ENCODE data around the gene TEAD1. TPM values are rescaled to one million over a fixed set of nuclear protein-coding genes. Genes with fewer than 3 reads are reported as not detected.

Gene TEAD1
- polyA plus RNA-seq, 2 of the 4 experiments (the other 2 are of a cell fraction), result 111 to 112 TPM

DNA sequence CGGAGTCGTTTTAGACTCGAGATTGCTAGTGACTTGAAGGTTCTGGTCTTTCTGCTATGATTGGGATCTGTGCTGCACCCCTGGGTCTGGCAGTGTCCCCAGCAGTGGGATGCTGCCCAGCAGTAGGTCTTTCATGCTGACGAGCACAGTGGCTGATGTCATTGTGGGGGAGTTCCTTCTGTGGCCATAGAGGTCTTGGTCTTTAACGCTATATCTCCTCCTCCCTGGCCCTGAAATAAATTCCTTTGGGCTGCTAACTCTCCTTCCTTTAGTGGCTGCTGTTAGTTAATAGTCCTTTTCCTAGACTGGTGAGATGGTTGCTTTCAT lies 136.3 kb downstream of the TEAD1 start (continued):
- TF ChIP-seq, protein P1, sequence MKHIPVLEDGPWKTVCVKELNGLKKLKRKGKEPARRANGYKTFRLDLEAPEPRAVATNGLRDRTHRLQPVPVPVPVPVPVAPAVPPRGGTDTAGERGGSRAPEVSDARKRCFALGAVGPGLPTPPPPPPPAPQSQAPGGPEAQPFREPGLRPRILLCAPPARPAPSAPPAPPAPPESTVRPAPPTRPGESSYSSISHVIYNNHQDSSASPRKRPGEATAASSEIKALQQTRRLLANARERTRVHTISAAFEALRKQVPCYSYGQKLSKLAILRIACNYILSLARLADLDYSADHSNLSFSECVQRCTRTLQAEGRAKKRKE (CRISPR knock-in tag; IDR thresholded peaks at IDR 0.05; ENCODE audit: low read depth), result no peak
- TF ChIP-seq RNF2 (IDR thresholded peaks at IDR 0.05; ENCODE audit: borderline replicate concordance, low read depth) (no peak), KDM5A (IDR thresholded peaks at IDR 0.05) (no peak)

DNA sequence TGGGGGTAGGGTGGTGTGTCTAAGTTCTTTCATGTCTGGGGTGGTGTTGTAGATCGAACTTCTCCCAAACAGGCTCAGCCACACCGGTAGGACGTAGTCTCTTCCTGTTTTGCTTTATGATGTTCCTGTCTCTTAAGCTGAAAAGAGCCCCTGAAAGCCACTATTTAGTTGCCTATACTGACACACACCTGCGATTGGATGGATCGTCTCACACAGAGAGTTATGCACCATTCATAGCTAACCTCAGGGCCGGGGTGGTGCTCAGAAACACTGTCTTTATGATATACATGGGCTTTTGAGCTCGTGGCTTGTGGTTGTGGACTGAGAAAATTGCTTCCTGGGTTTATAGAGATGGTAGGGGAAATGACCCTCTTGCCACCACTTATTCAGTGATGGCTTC lies 137.6 kb downstream of the TEAD1 start:
- Histone ChIP-seq H3K9me3 (no peaks in the 10 kb centered on the region), H3K4me1 (peaks cover 95% of the 10 kb centered on the region), H3K4me3 (no peak overlapping the region), H3K4me2 (peak overlapping the region; percentile 53; the same call in 1 of the 3 replicates), H3K27ac (peak overlapping the region in 1 of 2 experiments; percentile 75; a peak in 3 of 6 replicates)
- no peak for ATAC-seq
- ChIA-PET POLR2A (no interaction called here), CTCF (interaction anchor here (1.0 to 1.2 kb wide), 3 partner anchors 9 to 77 kb away, joined by 3 read pairs; no protein-coding TSS in a partner anchor)
- no peak for DNase-seq (ENCODE audit: low read depth in 1 of 2, low spot score in 1 of 2)
- FAIRE-seq, result no peak
- 86% methylated on average over 7 of the region's 7 CpGs for WGBS (ENCODE audit: missing lambda C conversion rate)
- TF ChIP-seq EHF (CRISPR knock-in tag; IDR thresholded peaks at IDR 0.05) (no peak), RFX5 (IDR thresholded peaks at IDR 0.05) (no peak), TP53 (CRISPR knock-in tag; IDR thresholded peaks at IDR 0.05) (no peak), POLR2AphosphoS2 (conservative IDR thresholded peaks at IDR 0.05; ENCODE audit: low read length) (no peak), EHMT2 (IDR thresholded peaks at IDR 0.05; ENCODE audit: low read depth) (no peak), HOXA7 (CRISPR knock-in tag; IDR thresholded peaks at IDR 0.05) (no peak), ZFP36 (IDR thresholded peaks at IDR 0.05; ENCODE audit: borderline replicate concordance, partially characterized antibody) (no peak)
- TF ChIP-seq, protein P2, sequence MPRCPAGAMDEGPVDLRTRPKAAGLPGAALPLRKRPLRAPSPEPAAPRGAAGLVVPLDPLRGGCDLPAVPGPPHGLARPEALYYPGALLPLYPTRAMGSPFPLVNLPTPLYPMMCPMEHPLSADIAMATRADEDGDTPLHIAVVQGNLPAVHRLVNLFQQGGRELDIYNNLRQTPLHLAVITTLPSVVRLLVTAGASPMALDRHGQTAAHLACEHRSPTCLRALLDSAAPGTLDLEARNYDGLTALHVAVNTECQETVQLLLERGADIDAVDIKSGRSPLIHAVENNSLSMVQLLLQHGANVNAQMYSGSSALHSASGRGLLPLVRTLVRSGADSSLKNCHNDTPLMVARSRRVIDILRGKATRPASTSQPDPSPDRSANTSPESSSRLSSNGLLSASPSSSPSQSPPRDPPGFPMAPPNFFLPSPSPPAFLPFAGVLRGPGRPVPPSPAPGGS (IDR thresholded peaks at IDR 0.05), result no peak
- TF ChIP-seq, protein P3, sequence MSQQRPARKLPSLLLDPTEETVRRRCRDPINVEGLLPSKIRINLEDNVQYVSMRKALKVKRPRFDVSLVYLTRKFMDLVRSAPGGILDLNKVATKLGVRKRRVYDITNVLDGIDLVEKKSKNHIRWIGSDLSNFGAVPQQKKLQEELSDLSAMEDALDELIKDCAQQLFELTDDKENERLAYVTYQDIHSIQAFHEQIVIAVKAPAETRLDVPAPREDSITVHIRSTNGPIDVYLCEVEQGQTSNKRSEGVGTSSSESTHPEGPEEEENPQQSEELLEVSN (IDR thresholded peaks at IDR 0.05; ENCODE audit: borderline replicate concordance, low read depth), result no peak
- TF ChIP-seq, protein P4, sequence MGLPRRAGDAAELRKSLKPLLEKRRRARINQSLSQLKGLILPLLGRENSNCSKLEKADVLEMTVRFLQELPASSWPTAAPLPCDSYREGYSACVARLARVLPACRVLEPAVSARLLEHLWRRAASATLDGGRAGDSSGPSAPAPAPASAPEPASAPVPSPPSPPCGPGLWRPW (IDR thresholded peaks at IDR 0.05), result no peak

DNA sequence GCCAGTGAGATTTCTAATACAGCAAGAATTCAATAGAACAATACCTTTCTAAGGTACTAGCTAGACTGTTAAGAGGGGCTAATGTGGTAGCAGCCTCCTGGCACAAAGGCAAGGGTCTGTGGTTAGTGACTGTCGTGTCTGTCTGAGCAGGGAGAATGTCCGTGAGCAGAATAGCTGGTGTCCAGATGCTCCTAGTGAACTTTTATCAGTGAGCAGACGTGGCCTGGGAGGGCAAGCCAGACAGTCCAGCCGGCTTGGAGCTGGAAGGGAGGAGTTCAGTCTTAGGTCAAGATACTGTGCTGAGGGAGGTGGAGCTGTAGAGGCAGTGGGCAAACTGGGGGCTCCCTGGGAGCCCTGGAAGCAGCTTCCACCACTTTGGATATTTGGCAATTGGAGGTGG lies 138.6 kb downstream of the TEAD1 start:
- TF ChIP-seq, protein P4 (IDR thresholded peaks at IDR 0.05), result no peak
- TF ChIP-seq CBX8 (IDR thresholded peaks at IDR 0.05) (no peak), RNF2 (IDR thresholded peaks at IDR 0.05; ENCODE audit: borderline replicate concordance, low read depth) (no peak), KDM5A (IDR thresholded peaks at IDR 0.05) (no peak), RCOR1 (IDR thresholded peaks at IDR 0.05; ENCODE audit: low read depth, low read length) (no peak), MAFK (IDR thresholded peaks at IDR 0.05; ENCODE audit: partially characterized antibody) (no peak), HDAC2 (IDR thresholded peaks at IDR 0.05) (no peak), JUN (IDR thresholded peaks at IDR 0.05) (no peak), SREBF2 (IDR thresholded peaks at IDR 0.05) (no peak), HOXA7 (CRISPR knock-in tag; IDR thresholded peaks at IDR 0.05) (no peak), MYC (IDR thresholded peaks at IDR 0.05; ENCODE audit: borderline replicate concordance, low read length) (no peak), RAD21 (conservative IDR thresholded peaks at IDR 0.05 in 1 of 2, IDR thresholded peaks at IDR 0.05 in 1 of 2) (no peak)
- ChIA-PET CTCF (interaction anchor here (0.7 to 2.6 kb wide), 5 partner anchors 9 to 482 kb away, joined by 3 to 8 read pairs (median 4); no protein-coding TSS in a partner anchor), POLR2A (no interaction called here)
- H3K4me1 ChIP-seq, result peaks cover 92% of the 10 kb centered on the region
- no peak overlapping the region for H3K4me3 ChIP-seq
- no peak for FAIRE-seq
- H3K4me2 ChIP-seq, result peak overlapping the region; percentile 53
- WGBS (ENCODE audit: missing lambda C conversion rate), result 65% methylated on average over 4 of the region's 4 CpGs
- DNase-seq (ENCODE audit: low read depth in 1 of 2, low spot score in 1 of 2), result no peak
- peak in 1 of 2 experiments; percentile 13; a peak in 2 of 6 replicates for ATAC-seq
- no peaks in the 10 kb centered on the region for H3K9me3 ChIP-seq
- H3K27ac ChIP-seq, result peak overlapping the region; percentile 27 to 74; a peak in 5 of 6 replicates

All from A549 (cell line).